ENCODE measurements around the gene RAVER1. TPM values are rescaled to one million over a fixed set of nuclear protein-coding genes. Genes with fewer than 3 reads are reported as not detected.

RAVER1 gene
- total and polyA plus RNA-seq, 9 of the 15 experiments (the other 6 are each of a cell fraction or from before 2014, with no cell fraction given), result 0.06 to 113 (median 7.0) TPM

DNA sequence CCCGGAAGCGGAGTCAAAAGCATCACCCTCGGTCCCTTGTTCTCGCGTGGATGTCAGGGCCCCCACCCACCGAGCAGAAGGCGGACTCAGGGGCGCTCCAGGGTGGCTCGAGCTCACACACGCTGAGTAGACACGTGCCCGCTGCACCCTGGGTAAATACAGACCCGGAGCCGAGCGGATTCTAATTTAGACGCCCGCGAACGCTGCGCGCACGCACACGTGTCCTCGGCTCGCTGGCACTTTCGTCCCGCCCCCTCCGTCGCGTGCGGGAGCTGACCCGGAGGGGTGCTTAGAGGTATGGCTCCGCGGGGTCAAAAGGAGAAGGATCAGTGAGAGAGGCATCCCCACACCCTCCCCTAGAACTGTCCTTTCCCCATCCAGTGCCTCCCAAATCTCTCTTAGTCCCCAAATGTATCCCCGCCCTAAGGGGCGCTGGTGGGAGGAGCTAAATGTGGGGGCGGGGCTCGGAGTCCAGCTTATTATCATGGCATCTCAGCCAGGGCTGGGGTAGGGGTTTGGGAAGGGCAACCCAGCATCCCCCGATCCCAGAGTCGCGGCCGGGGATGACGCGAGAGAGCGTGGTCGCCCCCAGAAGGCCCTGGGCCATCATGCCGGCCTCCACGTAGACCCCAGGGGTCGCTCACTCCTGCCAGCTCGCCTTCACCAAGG is 44.0 kb downstream of the RAVER1 start (continued):
- TF ChIP-seq, protein P1, sequence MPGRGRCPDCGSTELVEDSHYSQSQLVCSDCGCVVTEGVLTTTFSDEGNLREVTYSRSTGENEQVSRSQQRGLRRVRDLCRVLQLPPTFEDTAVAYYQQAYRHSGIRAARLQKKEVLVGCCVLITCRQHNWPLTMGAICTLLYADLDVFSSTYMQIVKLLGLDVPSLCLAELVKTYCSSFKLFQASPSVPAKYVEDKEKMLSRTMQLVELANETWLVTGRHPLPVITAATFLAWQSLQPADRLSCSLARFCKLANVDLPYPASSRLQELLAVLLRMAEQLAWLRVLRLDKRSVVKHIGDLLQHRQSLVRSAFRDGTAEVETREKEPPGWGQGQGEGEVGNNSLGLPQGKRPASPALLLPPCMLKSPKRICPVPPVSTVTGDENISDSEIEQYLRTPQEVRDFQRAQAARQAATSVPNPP (IDR thresholded peaks at IDR 0.05; ENCODE audit: borderline replicate concordance, insufficient read depth, insufficient read length), result no peak
- TF ChIP-seq HOXB6 (CRISPR knock-in tag; IDR thresholded peaks at IDR 0.05; ENCODE audit: borderline replicate concordance), result no peak
- peak; percentile 86 for TF ChIP-seq KLF13 (tag; IDR thresholded peaks at IDR 0.05; ENCODE audit: borderline replicate concordance, low read depth)
- TF ChIP-seq SAFB (IDR thresholded peaks at IDR 0.05; ENCODE audit: borderline replicate concordance, low read depth, low read length), result peak; percentile 84
- TF ChIP-seq MTF1 (CRISPR knock-in tag; IDR thresholded peaks at IDR 0.05; ENCODE audit: borderline replicate concordance), result no peak
- no peak for TF ChIP-seq MCM5 (IDR thresholded peaks at IDR 0.05; ENCODE audit: low read depth)
- TF ChIP-seq ESRRA (IDR thresholded peaks at IDR 0.05; ENCODE audit: borderline replicate concordance, low read depth), result no peak
- TF ChIP-seq TBP (optimal IDR thresholded peaks at IDR 0.05; ENCODE audit: low read depth, low read length), result peak; percentile 50
- no peak for TF ChIP-seq RBM22 (IDR thresholded peaks at IDR 0.05; ENCODE audit: low read depth, low read length, poor library complexity, severe bottlenecking)
- no peak for TF ChIP-seq PHF20 (IDR thresholded peaks at IDR 0.05; ENCODE audit: partially characterized antibody)
- TF ChIP-seq, protein P2, sequence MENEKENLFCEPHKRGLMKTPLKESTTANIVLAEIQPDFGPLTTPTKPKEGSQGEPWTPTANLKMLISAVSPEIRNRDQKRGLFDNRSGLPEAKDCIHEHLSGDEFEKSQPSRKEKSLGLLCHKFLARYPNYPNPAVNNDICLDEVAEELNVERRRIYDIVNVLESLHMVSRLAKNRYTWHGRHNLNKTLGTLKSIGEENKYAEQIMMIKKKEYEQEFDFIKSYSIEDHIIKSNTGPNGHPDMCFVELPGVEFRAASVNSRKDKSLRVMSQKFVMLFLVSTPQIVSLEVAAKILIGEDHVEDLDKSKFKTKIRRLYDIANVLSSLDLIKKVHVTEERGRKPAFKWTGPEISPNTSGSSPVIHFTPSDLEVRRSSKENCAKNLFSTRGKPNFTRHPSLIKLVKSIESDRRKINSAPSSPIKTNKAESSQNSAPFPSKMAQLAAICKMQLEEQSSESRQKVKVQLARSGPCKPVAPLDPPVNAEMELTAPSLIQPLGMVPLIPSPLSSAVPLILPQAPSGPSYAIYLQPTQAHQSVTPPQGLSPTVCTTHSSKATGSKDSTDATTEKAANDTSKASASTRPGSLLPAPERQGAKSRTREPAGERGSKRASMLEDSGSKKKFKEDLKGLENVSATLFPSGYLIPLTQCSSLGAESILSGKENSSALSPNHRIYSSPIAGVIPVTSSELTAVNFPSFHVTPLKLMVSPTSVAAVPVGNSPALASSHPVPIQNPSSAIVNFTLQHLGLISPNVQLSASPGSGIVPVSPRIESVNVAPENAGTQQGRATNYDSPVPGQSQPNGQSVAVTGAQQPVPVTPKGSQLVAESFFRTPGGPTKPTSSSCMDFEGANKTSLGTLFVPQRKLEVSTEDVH (IDR thresholded peaks at IDR 0.05; ENCODE audit: low read depth, partially characterized antibody), result peak; percentile 53
- TF ChIP-seq, protein P3, sequence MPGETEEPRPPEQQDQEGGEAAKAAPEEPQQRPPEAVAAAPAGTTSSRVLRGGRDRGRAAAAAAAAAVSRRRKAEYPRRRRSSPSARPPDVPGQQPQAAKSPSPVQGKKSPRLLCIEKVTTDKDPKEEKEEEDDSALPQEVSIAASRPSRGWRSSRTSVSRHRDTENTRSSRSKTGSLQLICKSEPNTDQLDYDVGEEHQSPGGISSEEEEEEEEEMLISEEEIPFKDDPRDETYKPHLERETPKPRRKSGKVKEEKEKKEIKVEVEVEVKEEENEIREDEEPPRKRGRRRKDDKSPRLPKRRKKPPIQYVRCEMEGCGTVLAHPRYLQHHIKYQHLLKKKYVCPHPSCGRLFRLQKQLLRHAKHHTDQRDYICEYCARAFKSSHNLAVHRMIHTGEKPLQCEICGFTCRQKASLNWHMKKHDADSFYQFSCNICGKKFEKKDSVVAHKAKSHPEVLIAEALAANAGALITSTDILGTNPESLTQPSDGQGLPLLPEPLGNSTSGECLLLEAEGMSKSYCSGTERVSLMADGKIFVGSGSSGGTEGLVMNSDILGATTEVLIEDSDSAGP (CRISPR knock-in tag; IDR thresholded peaks at IDR 0.05), result no peak
- TF ChIP-seq HDAC3 (IDR thresholded peaks at IDR 0.05; ENCODE audit: borderline replicate concordance, partially characterized antibody), result no peak
- no peak for TF ChIP-seq SREBF1 (IDR thresholded peaks at IDR 0.05; ENCODE audit: borderline replicate concordance, low read depth, low read length)
- TF ChIP-seq CBX5 (IDR thresholded peaks at IDR 0.05; ENCODE audit: borderline replicate concordance, low read depth), result no peak
- peak; percentile 25; the same call in 1 of the 2 replicates for TF ChIP-seq XRCC5 (IDR thresholded peaks at IDR 0.05; ENCODE audit: low read depth, low read length)
- TF ChIP-seq ZNF57 (CRISPR knock-in tag; IDR thresholded peaks at IDR 0.05), result no peak
- no peak for TF ChIP-seq HLTF (IDR thresholded peaks at IDR 0.05)
- no peak for TF ChIP-seq POLR3A (IDR thresholded peaks at IDR 0.05; ENCODE audit: borderline replicate concordance, extremely low read depth, insufficient read depth, insufficient read length)
- TF ChIP-seq KLF10 (CRISPR knock-in tag; IDR thresholded peaks at IDR 0.05), result no peak; the same call in 1 of the 2 replicates
- TF ChIP-seq ZNF431 (CRISPR knock-in tag; IDR thresholded peaks at IDR 0.05), result peak; percentile 51
- TF ChIP-seq KAT2B (IDR thresholded peaks at IDR 0.05; ENCODE audit: low read depth, low read length), result no peak

All from K562 (cell line).